ENCODE measurements around the gene KDM6B. TPM values are rescaled to one million over a fixed set of nuclear protein-coding genes. Genes with fewer than 3 reads are reported as not detected.

Gene KDM6B
- total and polyA plus RNA-seq, 8 donors = 4.6 to 27.2 (median 10.9) TPM

GRCh38 chr17:7864995-7865650 lies 31.1 kb downstream of the KDM6B start:
- H3K9me3 ChIP-seq = no peaks in the 10 kb centered on the region
- H3K36me3 ChIP-seq = peaks cover 0 to 31% (median 18%) of the 10 kb centered on the region in 4 donors
- WGBS, 5 donors = 88 to 92% (median 91%) methylated on average over 5 of the region's 5 CpGs
- no peaks in the 10 kb centered on the region for H3K27me3 ChIP-seq
- intact Hi-C loops (cut with DNase I; ENCODE audit: low total_unique reads) = no loop called here
- H3K4me1 ChIP-seq = peaks cover 6 to 34% (median 19%) of the 10 kb centered on the region in 4 donors
- no peak for TF ChIP-seq POLR2AphosphoS5 (IDR thresholded peaks at IDR 0.05)
- TF ChIP-seq CTCF (IDR thresholded peaks at IDR 0.05) = no peak
- TF ChIP-seq POLR2A (IDR thresholded peaks at IDR 0.05) = no peak
- no peak for TF ChIP-seq EP300 (IDR thresholded peaks at IDR 0.05)
- H3K27ac ChIP-seq = no peak overlapping the region
- peak in 1 of 2 donors; percentile 1 for DNase-seq
- no peak overlapping the region for H3K4me3 ChIP-seq

- no peak overlapping the region for H3K27ac ChIP-seq
- 73 to 84% (median 75%) methylated on average over 5 of the region's 5 CpGs for WGBS, 5 donors
Observed at GRCh38 chr17:7867881-7868329, 33.9 kb downstream of the KDM6B start.

GRCh38 chr17:7873051-7873450 lies 39.0 kb downstream of the KDM6B start:
- WGBS, 5 donors = 59 to 71% (median 69%) methylated on average over 4 of the region's 4 CpGs
- Histone ChIP-seq H3K4me1 (peaks cover 0 to 9% (median 0%) of the 10 kb centered on the region in 4 donors), H3K4me3 (no peak overlapping the region), H3K36me3 (peaks cover 0 to 48% (median 31%) of the 10 kb centered on the region in 4 donors), H3K27me3 (no peaks in the 10 kb centered on the region), H3K27ac (no peak overlapping the region), H3K9me3 (no peaks in the 10 kb centered on the region)
- intact Hi-C loops (cut with DNase I; ENCODE audit: low total_unique reads) = no loop called here
- peak in 1 of 2 donors; percentile 7 for DNase-seq
- TF ChIP-seq POLR2A (IDR thresholded peaks at IDR 0.05) (no peak), CTCF (IDR thresholded peaks at IDR 0.05) (no peak), EP300 (IDR thresholded peaks at IDR 0.05) (no peak), POLR2AphosphoS5 (IDR thresholded peaks at IDR 0.05) (no peak)

More at GRCh38 chr17:7867881-7868329, 33.9 kb downstream of the KDM6B start:
- peaks cover 0 to 25% (median 15%) of the 10 kb centered on the region in 4 donors for H3K36me3 ChIP-seq
- no peak overlapping the region for H3K4me3 ChIP-seq
- no peak for TF ChIP-seq POLR2A (IDR thresholded peaks at IDR 0.05)
- no peaks in the 10 kb centered on the region for H3K9me3 ChIP-seq
- intact Hi-C loops (cut with DNase I; ENCODE audit: low total_unique reads) = no loop called here
- H3K4me1 ChIP-seq = peaks cover 3 to 30% (median 15%) of the 10 kb centered on the region in 4 donors
- no peaks in the 10 kb centered on the region for H3K27me3 ChIP-seq
- DNase-seq = peak in 1 of 2 donors; percentile 7

- H3K27ac ChIP-seq = no peak overlapping the region
Observed at GRCh38 chr17:7875804-7876370, 41.9 kb downstream of the KDM6B start.

More at GRCh38 chr17:7875804-7876370, 41.9 kb downstream of the KDM6B start:
- Histone ChIP-seq H3K9me3 (no peaks in the 10 kb centered on the region), H3K27me3 (no peaks in the 10 kb centered on the region), H3K4me1 (peaks cover 0 to 13% (median 1%) of the 10 kb centered on the region in 4 donors), H3K36me3 (peaks cover 4 to 60% (median 48%) of the 10 kb centered on the region in 4 donors), H3K4me3 (no peak overlapping the region)
- WGBS, 5 donors = 80 to 94% (median 88%) methylated on average over 2 of the region's 2 CpGs
- no peak for TF ChIP-seq EP300 (IDR thresholded peaks at IDR 0.05)
- no peak for TF ChIP-seq POLR2AphosphoS5 (IDR thresholded peaks at IDR 0.05)
- no peak for TF ChIP-seq CTCF (IDR thresholded peaks at IDR 0.05)
- no peak for TF ChIP-seq POLR2A (IDR thresholded peaks at IDR 0.05)
- intact Hi-C loops (cut with DNase I; ENCODE audit: low total_unique reads) = no loop called here
- DNase-seq = no peak

Data from stomach (tissue), 9 donors.